NCI-H2081 treated with DMSO at 0.1 percent for 48 hours (cell line): ENCODE data around the gene PCDH9.
"Not testable (repeated sequence)": the region's sequence is repeated elsewhere in the genome, so short reads cannot be mapped to it uniquely, and the experiment has no call there.

Source experiments
- DNase-seq: peaks from one replicate; lab custom pipeline; 2025; lab: John Stamatoyannopoulos, UW

PCDH9 gene

DNA sequence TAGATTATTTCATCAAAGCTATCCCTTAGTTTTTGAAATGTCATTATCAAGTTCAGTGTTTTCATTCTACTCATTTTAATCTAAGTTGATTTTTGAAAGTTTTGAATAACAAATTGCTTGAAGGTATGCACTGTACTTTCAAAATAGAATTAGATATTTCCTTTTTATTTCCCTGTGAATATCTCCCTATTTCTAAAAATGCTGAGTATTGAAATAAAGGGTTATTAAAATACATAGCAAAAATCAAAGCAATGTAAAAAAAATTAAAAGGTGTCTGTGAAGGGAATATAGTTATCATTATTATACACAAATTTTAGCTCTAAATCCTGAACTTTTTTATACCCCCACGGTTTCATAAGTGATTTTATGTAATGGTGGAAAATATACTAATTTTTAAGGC is 967.8 kb downstream of the PCDH9 start:
- no peak for DNase-seq

DNA sequence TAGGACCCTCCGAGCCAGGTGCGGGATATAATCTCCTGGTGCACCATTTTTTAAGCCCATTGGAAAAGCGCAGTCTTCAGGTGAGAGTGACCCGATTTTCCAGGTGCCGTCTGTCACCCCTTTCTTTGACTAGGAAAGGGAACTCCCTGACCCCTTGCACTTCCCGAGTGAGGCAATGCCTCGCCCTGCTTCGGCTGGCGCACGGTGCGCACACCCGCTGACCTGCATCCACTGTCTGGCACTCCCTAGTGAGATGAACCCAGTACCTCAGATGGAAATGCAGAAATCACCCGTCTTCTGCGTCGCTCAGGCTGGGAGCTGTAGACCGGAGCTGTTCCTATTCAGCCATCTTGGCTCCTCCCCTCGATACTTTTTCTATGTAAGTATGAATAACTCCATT is 970.7 kb downstream of the PCDH9 start:
- not testable (repeated sequence) for DNase-seq
